HG03159 (cell line): ENCODE results near the gene SH3BP4.

Experiments
- ATAC-seq: cut with Tn5 transposase; IDR thresholded peaks from one replicate; pipeline ENCODE4 v1.9.1; 2021; ENCODE audit warnings: mild to moderate bottlenecking, moderate library complexity; ENCODE audit not compliant: unreplicated experiment

SH3BP4 gene, protein sequence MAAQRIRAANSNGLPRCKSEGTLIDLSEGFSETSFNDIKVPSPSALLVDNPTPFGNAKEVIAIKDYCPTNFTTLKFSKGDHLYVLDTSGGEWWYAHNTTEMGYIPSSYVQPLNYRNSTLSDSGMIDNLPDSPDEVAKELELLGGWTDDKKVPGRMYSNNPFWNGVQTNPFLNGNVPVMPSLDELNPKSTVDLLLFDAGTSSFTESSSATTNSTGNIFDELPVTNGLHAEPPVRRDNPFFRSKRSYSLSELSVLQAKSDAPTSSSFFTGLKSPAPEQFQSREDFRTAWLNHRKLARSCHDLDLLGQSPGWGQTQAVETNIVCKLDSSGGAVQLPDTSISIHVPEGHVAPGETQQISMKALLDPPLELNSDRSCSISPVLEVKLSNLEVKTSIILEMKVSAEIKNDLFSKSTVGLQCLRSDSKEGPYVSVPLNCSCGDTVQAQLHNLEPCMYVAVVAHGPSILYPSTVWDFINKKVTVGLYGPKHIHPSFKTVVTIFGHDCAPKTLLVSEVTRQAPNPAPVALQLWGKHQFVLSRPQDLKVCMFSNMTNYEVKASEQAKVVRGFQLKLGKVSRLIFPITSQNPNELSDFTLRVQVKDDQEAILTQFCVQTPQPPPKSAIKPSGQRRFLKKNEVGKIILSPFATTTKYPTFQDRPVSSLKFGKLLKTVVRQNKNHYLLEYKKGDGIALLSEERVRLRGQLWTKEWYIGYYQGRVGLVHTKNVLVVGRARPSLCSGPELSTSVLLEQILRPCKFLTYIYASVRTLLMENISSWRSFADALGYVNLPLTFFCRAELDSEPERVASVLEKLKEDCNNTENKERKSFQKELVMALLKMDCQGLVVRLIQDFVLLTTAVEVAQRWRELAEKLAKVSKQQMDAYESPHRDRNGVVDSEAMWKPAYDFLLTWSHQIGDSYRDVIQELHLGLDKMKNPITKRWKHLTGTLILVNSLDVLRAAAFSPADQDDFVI

DNA sequence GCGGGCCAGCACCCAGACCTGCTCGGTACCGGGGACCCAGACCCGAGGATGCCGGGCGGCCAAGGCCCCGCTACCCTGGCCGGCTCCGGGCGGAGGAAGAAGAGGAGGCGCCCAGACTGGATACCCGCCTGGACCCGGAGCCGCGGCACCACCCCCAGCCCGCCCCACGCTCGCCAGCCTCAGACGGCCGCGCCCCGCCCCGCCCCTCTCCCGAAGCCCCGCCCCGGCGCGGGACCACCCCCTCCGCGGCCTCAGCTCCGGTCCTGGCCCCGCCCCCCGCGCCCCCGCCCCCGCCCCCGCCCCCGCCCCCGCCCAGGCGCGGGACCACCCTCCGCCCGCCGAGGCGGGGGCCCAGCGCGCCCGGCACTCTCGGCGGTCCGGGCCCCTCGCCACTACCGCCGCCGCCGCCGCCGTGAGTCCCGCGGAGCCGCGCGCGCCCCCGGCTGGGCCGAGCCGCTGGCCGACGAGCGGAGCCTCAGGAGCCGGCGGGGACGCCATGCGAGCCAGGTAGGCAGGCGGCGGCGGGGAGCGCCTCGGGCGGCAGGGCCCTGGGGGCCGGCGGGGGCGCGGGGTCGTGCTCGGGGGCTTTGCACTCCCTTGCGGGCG lies at the start of gene SH3BP4:
Gene SH3BP4 (plus strand): TSS at position 354 of the 606 bp plus-strand sequence. CDS start 82,986 bp downstream, outside the sequence.
- ATAC-seq, result no peak

DNA sequence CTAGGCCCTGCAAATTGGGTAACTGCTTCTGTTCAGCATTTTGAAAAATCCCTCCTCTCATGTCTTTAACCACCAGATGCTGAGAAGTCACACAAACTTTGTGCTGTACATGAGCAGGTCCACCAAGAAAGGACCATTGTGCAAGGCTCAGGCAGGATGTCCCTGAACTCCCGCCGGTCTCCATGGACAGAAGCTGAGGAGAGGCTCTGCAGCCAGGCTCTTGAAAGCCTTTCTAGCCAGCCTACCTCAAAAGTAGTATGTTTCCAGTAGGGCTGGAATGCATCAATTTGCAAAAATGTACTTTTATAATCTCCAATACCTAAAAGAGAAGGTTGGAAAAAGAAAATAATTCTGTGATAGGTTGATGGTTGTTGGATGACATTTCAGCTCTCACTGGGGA lies 47.0 kb upstream of the SH3BP4 start:
- ATAC-seq, result no peak

DNA sequence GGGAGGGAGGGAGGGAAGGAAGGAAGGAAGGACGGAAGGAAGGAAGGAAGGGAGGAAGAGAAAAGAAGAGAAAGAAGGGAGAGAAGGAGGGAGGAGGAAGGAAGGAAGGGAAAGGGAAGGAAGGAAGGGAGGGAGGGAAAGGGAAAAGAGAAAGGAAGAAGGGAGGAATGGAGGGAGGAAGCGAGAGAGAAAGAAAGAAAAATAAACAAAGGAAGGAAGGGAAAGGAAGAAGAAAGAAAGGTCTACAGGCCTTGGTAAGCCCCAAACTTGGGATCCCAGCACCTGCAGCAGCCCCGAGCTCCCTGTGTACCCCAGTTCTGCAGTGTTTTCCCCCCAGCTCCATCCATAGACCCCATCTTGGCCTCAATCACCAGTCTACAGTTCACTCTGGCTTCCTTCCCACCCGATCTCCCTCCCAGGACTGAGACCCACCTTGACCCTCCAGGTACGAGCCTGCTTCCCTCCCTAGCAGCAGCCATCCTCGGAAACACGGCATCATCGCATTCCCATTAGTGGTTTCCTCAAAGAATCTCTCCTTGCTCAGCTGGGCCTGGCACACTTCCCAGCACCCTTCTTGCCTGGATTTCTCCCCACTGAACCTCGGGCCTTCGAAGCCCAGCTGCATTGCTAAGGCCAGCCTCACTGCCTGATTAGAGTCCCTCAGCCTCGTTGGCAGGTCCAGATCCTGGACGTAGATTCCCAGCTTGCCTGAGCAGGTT lies 46.1 kb upstream of the SH3BP4 start:
- no peak for ATAC-seq

DNA sequence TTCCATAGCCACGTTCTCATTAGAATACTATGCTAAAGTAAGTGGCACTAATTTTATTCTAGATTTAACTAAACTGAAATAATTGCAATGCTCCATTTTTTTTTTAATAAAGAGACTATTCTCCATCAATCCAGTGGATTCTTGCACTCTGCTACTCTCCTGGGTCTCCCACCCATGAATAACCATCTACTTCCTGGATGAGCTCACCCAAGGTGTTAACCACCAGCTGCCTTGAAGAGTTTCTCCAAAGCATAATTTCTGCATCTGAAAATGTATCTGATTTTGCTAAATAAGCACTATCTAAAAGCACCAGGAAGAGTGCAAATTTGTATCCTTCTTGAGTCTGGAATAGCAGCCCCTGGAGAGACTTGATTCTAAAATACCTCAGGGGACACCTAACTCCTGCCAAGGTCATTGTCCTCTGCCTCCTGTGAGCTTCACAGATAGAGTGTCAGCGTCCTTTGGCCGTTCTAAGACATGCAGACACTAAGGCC lies 41.6 kb upstream of the SH3BP4 start:
- ATAC-seq, result no peak

DNA sequence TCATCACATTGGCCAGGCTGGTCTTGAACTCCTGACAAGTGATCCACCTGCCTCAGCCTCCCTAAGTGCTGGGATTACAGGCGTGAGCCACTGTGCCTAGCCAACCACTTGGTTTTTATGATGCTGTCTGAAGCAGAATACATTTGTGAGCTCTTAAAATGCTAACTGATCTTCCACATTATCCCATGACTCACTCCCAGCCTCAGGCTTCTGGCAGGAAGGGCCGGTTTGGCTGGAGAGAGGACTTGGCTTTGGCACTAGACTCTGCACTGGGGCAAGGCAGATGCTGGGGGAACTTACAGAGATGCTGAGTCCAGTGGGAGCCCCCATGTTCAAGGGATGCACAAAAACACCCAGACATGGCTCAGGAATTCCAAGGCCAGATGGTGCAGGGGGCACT lies 40.5 kb upstream of the SH3BP4 start:
- ATAC-seq, result no peak

DNA sequence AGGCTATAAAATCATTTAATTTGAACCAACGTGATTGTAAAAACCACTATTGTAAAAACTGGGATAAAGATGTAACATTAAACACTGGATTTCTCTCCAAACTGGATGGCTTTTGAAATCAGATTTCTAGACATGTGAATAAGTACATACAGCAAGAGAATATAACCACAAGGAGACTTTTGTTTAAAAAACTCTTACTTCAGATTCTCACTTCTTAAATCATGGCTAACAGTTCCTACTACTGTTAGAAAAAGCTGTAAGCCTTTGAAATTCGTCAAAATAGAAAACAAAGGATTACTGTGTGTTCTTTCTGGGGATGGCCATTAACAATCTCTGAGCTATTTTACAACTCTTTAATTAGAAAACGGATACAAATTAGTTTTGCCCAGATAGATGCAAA lies 39.4 kb upstream of the SH3BP4 start:
- no peak for ATAC-seq

DNA sequence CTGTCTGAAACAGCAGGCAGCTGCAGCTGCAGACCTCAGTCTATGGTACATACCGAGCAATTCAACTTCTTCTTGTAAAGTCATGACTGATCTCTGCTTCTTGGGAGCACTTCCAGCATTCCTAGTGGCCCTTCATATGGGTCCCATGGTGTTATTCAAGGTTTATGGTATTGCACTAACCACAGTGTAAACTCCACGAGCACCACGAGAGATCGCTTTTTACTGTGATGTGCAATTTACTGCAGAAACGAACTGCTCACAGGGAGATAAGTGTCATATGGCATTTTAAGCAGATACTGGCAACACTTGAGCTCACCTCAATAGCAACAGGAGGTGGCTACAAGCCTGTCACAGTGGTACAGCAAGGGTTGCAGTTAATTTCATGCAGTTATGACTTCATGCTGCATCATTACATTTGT lies 38.6 kb upstream of the SH3BP4 start:
- ATAC-seq, result no peak

DNA sequence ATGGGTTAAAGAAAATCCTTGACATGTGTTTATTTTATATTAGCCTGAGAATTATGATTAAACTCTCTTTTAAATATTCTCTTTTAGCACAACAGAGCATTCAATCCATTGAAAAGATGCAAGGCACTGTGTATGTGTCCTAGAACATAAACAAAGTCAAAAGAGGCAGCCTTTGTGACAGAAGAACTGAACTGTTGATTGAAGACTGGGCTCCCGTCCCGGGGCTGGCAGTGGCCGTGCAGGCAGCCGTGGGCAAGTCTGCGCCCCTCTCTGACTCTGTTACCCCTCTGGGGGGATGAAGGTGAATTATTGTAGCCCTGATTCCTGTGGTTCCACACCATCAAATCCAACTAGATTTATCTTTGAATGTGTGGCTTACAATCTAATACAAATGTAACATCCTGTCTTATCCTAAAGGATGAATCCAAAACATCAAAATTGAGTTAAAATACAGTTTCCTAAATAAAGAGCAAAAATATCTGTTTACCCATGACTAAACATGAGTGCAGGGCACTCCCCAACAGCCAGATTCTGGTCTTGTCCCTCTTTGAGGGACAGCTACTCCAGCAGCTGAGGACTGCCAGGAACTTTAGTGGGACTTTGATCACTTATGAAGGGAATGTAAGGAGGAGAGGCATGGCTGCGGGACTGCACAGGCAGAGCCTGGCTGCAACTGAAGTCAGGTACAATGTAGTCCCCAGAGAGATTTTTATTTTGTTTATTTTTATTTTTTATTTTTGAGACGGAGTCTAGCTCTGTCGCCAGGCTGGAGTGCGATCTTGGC lies 37.3 kb upstream of the SH3BP4 start:
- no peak for ATAC-seq

DNA sequence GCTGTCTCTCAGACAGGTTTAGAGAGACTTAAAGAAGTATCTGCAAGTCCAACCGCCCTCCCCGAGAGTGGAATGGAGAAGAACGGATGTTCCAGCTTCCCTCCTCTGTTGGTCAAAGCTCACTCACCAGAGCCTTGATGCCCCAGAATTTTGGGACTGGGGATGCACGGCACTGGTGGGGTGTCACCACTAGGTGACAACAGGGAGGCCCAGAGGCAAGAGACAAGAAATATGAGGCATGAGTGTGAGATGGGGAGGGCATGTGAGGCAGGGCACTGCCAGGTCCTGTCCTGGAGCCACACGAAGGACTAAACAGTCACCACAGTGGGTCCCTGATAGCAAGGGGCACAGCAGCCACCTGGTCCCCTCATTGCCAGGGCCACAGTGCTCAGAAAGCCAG lies 35.1 kb upstream of the SH3BP4 start:
- ATAC-seq, result no peak

DNA sequence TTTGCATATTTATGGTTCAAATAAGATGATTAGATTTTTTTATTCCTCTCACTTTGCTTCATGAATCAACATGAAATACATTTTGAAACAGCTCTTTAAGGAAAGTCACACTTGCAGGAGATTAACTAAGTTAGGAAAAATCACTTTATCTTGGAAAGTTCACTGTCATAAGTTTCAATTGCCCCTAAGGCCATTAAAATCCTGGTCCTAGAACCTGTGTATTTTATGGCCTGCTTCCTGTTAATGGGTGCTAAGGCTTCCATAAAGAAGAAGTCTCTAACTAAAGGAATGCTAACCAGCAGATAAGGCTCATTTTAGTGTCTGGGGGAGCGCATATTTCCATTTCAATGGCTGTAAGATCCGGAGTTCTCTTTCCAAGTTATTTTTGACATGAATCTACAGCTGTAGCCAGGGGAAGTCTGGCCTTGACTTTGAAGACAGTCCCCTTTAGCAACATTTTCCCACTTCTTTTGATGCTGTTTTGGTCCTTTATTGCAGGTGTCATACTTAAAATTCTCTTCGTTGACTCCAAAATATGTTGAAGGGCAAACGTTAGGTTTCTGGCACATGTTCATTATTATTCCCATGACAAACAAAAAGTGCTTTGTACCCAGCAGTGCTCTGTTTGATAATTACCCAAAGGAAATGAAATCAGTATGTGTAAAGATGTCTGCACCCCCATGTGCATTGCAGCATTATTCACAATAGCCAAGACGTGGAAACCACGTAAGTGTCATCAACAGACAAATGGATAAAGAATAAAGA lies 34.4 kb upstream of the SH3BP4 start:
- no peak for ATAC-seq

DNA sequence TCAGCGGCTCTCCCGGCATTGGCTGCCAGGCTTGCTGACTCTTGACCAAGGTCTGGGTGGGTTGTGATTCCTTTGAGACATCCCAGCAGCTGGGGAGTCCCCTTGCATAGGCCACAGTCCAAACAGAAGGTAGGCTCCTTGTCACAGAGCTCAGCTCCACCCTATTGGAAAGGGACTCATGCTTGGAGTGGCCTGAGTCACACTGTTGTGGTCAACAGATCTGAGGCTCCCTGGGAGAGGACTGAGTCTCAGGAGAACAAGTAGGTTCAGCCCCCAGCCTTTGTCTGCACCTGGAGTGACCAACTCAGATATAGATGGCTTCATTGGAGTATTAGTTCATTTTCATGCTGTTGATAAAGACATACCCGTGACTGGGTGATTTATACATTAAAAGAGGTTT lies 32.1 kb upstream of the SH3BP4 start:
- ATAC-seq, result no peak

DNA sequence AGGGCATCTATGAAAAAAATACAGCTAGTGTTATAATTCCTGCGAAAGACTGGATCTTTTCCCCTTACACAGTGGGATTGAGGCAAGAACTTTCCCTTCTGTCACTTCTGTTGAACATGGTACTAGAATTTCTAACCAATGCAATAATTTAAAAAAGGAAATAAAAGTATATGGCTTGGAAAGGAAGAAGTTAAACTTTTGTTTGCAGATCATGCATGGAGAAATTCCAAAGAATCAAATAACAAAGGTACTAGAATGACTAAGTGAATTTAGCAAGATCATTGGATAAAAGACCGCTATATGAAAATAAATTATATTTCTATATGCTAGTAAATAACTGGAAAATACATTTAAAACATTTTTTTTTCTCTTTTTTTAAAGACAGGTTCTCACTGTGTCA lies 31.0 kb upstream of the SH3BP4 start:
- no peak for ATAC-seq

DNA sequence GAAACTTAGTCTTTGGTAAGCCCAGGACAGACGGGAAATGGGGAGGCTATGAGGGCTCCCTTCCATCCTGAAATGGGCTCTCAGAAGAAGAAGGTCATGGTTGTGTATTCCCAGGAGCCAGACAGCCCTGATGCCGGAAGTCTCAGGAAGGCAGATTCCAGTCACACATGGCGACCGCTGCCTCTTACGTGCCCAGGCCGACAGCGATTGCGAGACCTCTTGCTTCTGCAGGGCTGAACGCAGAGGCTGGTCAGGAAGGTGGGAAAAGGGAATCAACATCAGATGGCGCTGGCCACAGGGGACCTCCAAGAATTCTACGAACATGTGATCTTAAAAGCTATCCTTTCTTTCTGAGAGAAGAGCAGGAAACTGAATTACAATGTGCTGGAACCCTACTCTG lies 22.8 kb upstream of the SH3BP4 start:
- ATAC-seq, result no peak

DNA sequence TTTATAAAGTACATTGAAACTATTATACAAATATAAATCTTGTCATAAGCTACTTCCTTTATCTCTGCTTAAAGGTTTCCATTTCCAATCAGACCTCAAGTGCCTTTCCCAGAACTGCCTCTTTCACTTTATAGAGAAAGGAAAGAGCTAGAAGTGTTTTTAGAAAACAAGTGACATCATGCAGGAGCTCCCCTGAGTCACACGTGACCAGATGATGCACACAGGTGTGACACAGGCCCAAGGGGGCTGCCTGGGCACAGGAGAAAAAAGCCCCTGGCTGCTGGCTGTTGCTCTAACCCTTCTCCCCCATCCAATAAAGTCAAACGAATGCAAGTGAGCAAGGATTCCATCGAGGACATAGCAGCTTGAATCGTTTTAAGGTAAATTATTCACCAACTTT lies 21.4 kb upstream of the SH3BP4 start:
- ATAC-seq, result no peak

DNA sequence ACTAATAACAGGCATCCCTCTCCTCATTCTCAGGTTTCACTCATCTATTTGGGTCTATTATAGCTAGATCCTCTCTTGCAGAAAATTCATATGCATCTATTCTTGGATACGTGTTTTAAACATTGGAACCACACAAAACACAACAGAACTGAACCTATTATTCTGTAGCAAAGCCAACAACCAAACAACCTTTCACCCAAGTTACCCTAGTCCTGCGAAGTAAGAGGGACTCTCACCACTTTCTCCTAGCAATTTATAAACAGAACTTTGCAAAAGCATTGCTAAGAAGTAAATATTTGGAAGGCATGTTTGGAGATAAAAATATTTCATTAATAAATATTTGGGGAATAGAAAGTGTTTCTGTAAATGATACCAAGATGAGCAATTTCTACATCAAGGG lies 20.4 kb upstream of the SH3BP4 start:
- no peak for ATAC-seq

DNA sequence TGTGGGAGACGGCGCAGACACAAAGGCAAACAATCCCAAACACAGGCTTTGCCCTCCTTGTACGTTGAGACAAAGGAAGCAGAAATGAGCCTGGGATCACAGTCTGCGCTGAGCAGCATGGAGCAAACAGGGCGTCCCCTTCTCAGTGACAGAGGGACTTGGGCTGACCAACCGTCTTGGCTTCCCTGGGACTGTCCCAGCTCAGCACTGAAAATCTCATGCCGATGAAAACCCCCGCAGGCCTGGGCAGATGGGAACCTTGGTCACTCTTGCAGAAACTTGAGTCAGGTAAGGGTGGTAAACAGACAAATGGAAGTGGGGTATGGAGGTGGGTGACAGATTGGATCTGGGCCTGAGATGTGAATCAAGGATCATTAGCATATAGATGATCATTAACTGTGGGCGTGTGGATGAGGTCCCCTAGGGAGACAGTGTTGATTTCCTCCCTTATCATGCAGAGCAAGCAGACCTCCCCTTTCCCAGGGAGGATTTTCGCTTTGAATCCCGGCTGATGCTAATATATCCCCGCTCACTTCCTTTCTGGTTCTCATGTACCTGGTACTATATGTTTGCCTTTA lies 19.1 kb upstream of the SH3BP4 start:
- no peak for ATAC-seq

DNA sequence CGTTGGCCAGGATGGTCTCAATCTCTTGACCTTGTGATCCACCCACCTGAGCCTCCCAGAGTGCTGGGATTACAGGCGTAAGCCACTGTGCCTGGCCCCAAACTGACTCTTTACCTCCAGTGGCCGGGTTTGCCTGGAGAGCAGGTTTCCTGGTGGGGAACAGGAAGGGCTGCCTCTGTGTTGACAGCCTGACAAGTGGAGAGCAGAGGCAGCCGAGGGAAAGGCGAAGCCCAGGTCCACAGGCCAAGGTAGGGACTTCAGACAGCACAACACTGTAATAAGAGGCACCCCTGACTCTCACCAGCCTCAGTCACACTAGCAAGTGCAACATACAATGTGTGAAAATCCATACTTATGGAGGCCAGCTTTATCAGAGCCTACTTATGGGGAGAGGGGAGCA lies 16.5 kb upstream of the SH3BP4 start:
- no peak for ATAC-seq

DNA sequence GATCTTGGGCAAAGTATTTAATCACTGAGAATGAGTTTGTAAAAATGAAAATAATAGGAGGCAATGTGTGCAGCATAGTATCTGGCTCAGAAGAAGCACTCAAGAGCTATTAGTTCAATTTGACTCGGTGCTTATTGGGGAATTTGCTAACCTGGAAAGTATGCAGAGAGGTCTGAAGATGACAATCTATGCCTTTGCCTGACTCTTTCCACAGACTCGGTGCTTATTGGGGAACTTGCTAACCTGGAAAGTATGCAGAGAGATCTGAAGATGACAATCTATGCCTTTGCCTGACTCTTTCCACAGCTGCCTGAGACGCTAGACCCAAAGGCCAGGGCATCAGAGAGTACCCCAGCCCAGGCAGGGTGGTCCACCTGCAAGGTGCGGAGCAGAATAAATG lies 12.2 kb upstream of the SH3BP4 start:
- ATAC-seq, result no peak

DNA sequence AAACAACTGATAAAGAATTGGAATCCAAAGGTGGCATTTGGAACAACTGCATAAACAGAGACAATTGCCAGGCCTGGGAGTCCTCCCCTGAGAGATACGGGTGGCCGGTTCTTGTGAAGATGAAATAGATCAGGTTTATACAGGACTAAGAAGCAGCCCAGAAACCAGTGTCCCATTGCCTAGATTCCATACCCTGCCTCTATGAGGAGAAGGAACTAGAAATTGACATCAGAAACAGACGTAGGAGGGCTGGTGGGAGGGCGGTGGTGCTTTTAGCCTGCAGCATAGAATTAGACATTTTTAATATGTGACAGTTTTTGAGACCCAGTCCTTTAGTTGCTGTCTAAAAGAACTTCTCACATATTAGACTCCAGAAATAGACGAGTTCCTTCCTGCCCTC lies 11.8 kb upstream of the SH3BP4 start:
- no peak for ATAC-seq
